ENCODE results near the gene CDSN. TPM values are rescaled to one million over a fixed set of nuclear protein-coding genes. Genes with fewer than 3 reads are reported as not detected.

The CDSN gene
- total RNA-seq, 2 donors from 2014 or later = not detected

- 95% methylated on average over 2 of the region's 2 CpGs; no CpG with 5 or more reads in 1 of the 2 donors for WGBS, 2 donors
- ATAC-seq = no peak
- H3K27ac ChIP-seq = no peak overlapping the region
Observed at GRCh38 chr6:31103136-31103535, 17.1 kb downstream of the CDSN start.

GRCh38 chr6:31098449-31098938 is 21.8 kb downstream of the CDSN start:
- Histone ChIP-seq H3K9me3 (no peaks in the 10 kb centered on the region), H3K4me3 (no peak overlapping the region), H3K4me1 (peaks cover 13% of the 10 kb centered on the region), H3K27me3 (no peaks in the 10 kb centered on the region), H3K36me3 (replicated peaks in 1 of 2; ENCODE audit: insufficient read depth in 1 of 2, low read depth in 2 of 2) (no peaks in the 10 kb centered on the region), H3K27ac (no peak overlapping the region)
- DNase-seq (no peak), ATAC-seq (no peak)
- WGBS, 2 donors = 89 to 91% methylated on average over 4 of the region's 4 CpGs
- TF ChIP-seq CTCF (IDR thresholded peaks at IDR 0.05) (no peak), POLR2A (IDR thresholded peaks at IDR 0.05) (no peak)
- intact Hi-C loops (cut with DNase I) = no loop called here

More at GRCh38 chr6:31103136-31103535, 17.1 kb downstream of the CDSN start:
- Histone ChIP-seq H3K4me3 (no peak overlapping the region), H3K27me3 (no peaks in the 10 kb centered on the region), H3K4me1 (no peaks in the 10 kb centered on the region), H3K36me3 (replicated peaks in 1 of 2; ENCODE audit: insufficient read depth in 1 of 2, low read depth in 2 of 2) (no peaks in the 10 kb centered on the region), H3K9me3 (no peaks in the 10 kb centered on the region)
- intact Hi-C loops (cut with DNase I) = no loop called here
- TF ChIP-seq POLR2A (IDR thresholded peaks at IDR 0.05) = no peak
- TF ChIP-seq CTCF (IDR thresholded peaks at IDR 0.05) = no peak
- no peak for DNase-seq

GRCh38 chr6:31096656-31097055 is 23.6 kb downstream of the CDSN start:
- WGBS, 2 donors = 65 to 75% methylated on average over 5 of the region's 5 CpGs
- H3K9me3 ChIP-seq = no peaks in the 10 kb centered on the region
- DNase-seq (no peak), ATAC-seq (no peak)
- no peak overlapping the region for H3K27ac ChIP-seq
- H3K36me3 ChIP-seq (replicated peaks in 1 of 2; ENCODE audit: insufficient read depth in 1 of 2, low read depth in 2 of 2) = no peaks in the 10 kb centered on the region
- H3K4me3 ChIP-seq = no peak overlapping the region
- intact Hi-C loops (cut with DNase I) = no loop called here
- H3K27me3 ChIP-seq = no peaks in the 10 kb centered on the region
- H3K4me1 ChIP-seq = peaks cover 13% of the 10 kb centered on the region
- TF ChIP-seq CTCF (IDR thresholded peaks at IDR 0.05) = no peak
- TF ChIP-seq POLR2A (IDR thresholded peaks at IDR 0.05) = no peak

GRCh38 chr6:31096215-31096614 is 24.0 kb downstream of the CDSN start:
- H3K36me3 ChIP-seq (replicated peaks in 1 of 2; ENCODE audit: insufficient read depth in 1 of 2, low read depth in 2 of 2) = no peaks in the 10 kb centered on the region
- no peaks in the 10 kb centered on the region for H3K27me3 ChIP-seq
- H3K4me1 ChIP-seq = peaks cover 13% of the 10 kb centered on the region
- no peak for TF ChIP-seq POLR2A (IDR thresholded peaks at IDR 0.05)
- TF ChIP-seq CTCF (IDR thresholded peaks at IDR 0.05) = no peak
- no peak for DNase-seq
- H3K27ac ChIP-seq = no peak overlapping the region
- intact Hi-C loops (cut with DNase I) = no loop called here
- H3K9me3 ChIP-seq = no peaks in the 10 kb centered on the region
- WGBS, 2 donors = 75 to 77% methylated on average over 3 of the region's 3 CpGs
- no peak for ATAC-seq
- H3K4me3 ChIP-seq = no peak overlapping the region

GRCh38 chr6:31094389-31094881 is 25.8 kb downstream of the CDSN start:
- ATAC-seq (peak; percentile 51), DNase-seq (peak in 1 of 4 donors; percentile 24)
- intact Hi-C loops (cut with DNase I) = no loop called here
- H3K9me3 ChIP-seq = no peaks in the 10 kb centered on the region
- H3K36me3 ChIP-seq (replicated peaks in 1 of 2; ENCODE audit: insufficient read depth in 1 of 2, low read depth in 2 of 2) = no peaks in the 10 kb centered on the region
- 39 to 47% methylated on average over 3 of the region's 3 CpGs for WGBS, 2 donors
- TF ChIP-seq CTCF (IDR thresholded peaks at IDR 0.05) (no peak), POLR2A (IDR thresholded peaks at IDR 0.05) (no peak)
- H3K4me3 ChIP-seq = no peak overlapping the region
- H3K4me1 ChIP-seq = peaks cover 13% of the 10 kb centered on the region
- peak overlapping the region in 2 of 4 donors; percentile 39 to 41 for H3K27ac ChIP-seq
- no peaks in the 10 kb centered on the region for H3K27me3 ChIP-seq
